Uterus (tissue), 4 donors: Measurements from ENCODE around the gene ORM1. TPM values are rescaled to one million over a fixed set of nuclear protein-coding genes. Genes with fewer than 3 reads are reported as not detected.

Experiments
- DNase-seq, 2 donors: peaks; one replicate each; pipeline ENCODE4 v3.0.0-alpha.2; 2019 to 2020
- H3K27ac ChIP-seq, 2 donors: fragments of 200-600 bp; sonication (generic); 1 replicate in 1 of 2; 2 replicates in 1 of 2; pipeline ENCODE4 v1.5.1; 2016 to 2018
- H3K27me3 ChIP-seq, 2 donors: fragments of 200-600 bp; sonication (generic); one replicate each; pipeline ENCODE4 v1.5.1; 2018 to 2019; ENCODE audit warnings: control low read depth in 1 of 2
- H3K36me3 ChIP-seq, 2 donors: fragments of 200-600 bp; sonication (generic); one replicate each; pipeline ENCODE4 v1.5.1; 2019; ENCODE audit warnings: control low read depth in 1 of 2
- H3K4me1 ChIP-seq, 2 donors: fragments of 200-600 bp; sonication (generic); one replicate each; pipeline ENCODE4 v1.5.1; 2018 to 2019; ENCODE audit warnings: control low read depth in 1 of 2
- H3K4me3 ChIP-seq, 2 donors: fragments of 200-600 bp; sonication (generic); 1 replicate in 1 of 2; 2 replicates in 1 of 2; pipeline ENCODE4 v1.5.1; 2018 to 2019; ENCODE audit warnings: mild to moderate bottlenecking in 1 of 2
- H3K9me3 ChIP-seq, 2 donors: fragments of 200-600 bp; sonication (generic); one replicate each; pipeline ENCODE4 v1.5.1; 2019; ENCODE audit warnings: control low read depth in 1 of 2
- CTCF ChIP-seq, 4 experiments: fragments of 200-600 bp in 2 of 4; fragments of 450-650 bp in 2 of 4; sonication (generic) in 2 of 4; IDR thresholded peaks; one replicate each; pipeline ENCODE4 v1.5.1; 2016 to 2019; ENCODE audit warnings: antibody characterized with exemption in 4 of 4, mild to moderate bottlenecking in 2 of 4, moderate library complexity in 1 of 4
- POLR2A ChIP-seq, 2 donors: fragments of 450-650 bp; IDR thresholded peaks; one replicate each; pipeline ENCODE4 v1.6.1; 2016; ENCODE audit warnings: antibody characterized with exemption in 2 of 2, mild to moderate bottlenecking in 1 of 2, moderate library complexity in 1 of 2
- intact Hi-C: fragments of 100-400 bp; cut with DNase I; formaldehyde crosslinking; loops from one replicate; pipeline ENCODE4 v1.15.1; 2023; ENCODE audit warnings: low total_unique reads
- total RNA-seq, 4 donors: library from RNA; depleted of rRNA in 3 of 4; stranded (reverse); fragments of >200 nt in 3 of 4; gene quantifications; one replicate each; pipeline versions ENCODE4 v1.1.0 to v1.2.4, GENCODE V29; 2014 to 2023
- donor health status: DM: yes; HTN: yes; CAD: no.

Gene ORM1
- total RNA-seq, 4 donors from 2014 or later, result 1.9 to 2.4 TPM; not detected in 2

DNA sequence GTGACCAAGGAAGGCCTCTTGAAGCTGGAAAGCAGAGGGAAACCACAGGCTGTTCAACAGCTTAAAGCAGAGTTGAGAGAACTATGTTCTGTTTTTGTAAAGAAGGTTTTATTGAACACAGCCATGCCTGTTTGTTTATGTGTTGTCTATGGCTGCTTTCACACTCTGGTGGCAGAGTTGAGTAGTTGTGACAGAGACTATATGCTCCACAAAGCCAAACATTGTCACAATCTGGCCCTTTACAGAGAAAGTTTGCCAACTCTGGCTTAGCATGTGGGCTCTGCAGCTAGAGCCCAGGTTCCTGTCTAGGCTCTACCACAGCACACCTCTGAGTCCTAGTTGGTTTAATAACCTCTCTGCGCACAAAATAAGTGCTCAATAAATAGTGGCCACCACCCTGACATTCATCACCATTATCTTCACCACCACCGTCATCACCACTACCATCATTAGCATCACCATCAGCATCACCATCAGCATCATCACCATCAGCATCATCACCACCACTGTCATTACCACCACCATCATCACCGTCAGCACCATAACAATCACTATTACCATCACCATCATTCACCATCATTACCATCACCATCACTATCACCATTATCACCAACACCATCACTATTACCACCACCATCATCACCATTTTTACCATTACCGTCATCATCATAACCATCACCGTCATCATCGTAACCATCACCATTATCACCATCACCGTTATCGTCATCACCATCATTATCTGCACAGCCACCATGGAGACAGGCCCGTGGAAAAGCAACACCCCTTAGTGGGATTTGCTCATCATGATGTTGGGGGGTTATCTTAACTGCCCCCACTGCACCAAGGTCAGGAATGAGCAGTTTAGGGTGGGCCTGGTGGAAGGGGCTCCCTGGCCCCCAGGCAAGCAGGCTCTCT, 46.6 kb downstream of the ORM1 start:
- no peak overlapping the region for H3K4me3 ChIP-seq
- DNase-seq, result no peak
- H3K36me3 ChIP-seq, result no peaks in the 10 kb centered on the region
- H3K9me3 ChIP-seq, result no peaks in the 10 kb centered on the region
- H3K27me3 ChIP-seq, result no peaks in the 10 kb centered on the region
- peaks cover 5 to 23% of the 10 kb centered on the region in 2 donors for H3K4me1 ChIP-seq
- TF ChIP-seq CTCF (IDR thresholded peaks at IDR 0.05), result no peak
- TF ChIP-seq POLR2A (IDR thresholded peaks at IDR 0.05), result no peak
- intact Hi-C loops, result no loop called here
- H3K27ac ChIP-seq, result peak overlapping the region; percentile 79 to 80

DNA sequence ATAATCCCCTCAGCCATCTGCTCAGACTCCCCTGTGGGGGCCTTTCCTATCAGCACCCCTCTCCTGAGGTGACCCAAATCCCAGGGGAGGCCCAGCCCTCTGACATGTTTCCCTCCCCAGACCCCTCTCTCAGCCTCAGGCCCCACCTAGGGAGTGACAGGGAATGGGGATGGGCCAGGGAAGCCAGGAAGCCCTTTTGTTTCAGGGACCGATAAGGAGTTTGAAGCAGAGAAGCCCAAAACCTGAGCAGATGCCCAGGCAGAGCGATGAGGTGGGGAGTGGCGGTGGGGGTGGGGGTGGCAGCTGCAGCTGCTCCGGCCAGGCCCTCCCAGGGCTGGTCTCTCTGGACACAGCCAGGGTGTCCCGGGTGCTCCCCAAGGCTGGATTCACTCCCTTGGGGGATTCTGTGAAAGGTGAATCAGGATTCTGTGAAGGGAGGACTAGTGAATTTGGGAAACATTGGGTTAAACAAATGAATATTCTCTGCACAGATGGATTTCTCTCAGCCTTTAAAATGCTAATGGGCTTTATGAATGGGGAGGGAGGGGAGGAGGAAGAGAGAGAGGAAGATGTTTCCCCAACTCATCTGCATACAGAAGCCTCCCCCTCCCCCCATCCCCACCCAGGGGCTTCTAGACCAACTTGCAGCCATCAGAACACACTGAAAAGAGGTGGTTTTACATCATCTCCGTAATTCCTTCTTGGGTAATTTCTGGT, 47.5 kb downstream of the ORM1 start:
- intact Hi-C loops, result no loop called here
- no peak for DNase-seq
- no peaks in the 10 kb centered on the region for H3K27me3 ChIP-seq
- H3K4me1 ChIP-seq, result peaks cover 5 to 23% of the 10 kb centered on the region in 2 donors
- TF ChIP-seq POLR2A (IDR thresholded peaks at IDR 0.05), result no peak
- no peak for TF ChIP-seq CTCF (IDR thresholded peaks at IDR 0.05)
- H3K36me3 ChIP-seq, result no peaks in the 10 kb centered on the region
- H3K9me3 ChIP-seq, result no peaks in the 10 kb centered on the region
- H3K27ac ChIP-seq, result peak overlapping the region; percentile 79 to 80
- no peak overlapping the region for H3K4me3 ChIP-seq

DNA sequence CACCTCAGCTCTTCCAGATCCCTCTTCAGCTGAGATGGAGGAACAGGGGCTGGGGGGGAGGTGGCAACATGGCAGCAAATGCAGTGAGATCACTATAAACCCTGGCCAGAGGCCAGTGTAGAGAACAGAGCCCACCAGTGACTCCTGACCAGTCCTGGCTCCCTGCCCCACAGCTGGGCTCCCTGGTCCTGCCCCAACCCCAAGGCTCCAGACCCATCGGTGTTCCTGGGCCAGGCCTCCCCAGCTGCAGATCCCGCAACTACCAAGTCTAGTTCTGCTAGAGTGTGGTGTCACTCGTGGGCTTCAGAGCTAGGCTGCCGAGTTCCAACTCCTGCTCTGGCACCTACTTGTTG, 48.0 kb downstream of the ORM1 start:
- intact Hi-C loops, result no loop called here
- Histone ChIP-seq H3K36me3 (no peaks in the 10 kb centered on the region), H3K27me3 (no peaks in the 10 kb centered on the region), H3K27ac (peak overlapping the region; percentile 79 to 80), H3K4me3 (no peak overlapping the region), H3K9me3 (no peaks in the 10 kb centered on the region), H3K4me1 (peaks cover 5 to 23% of the 10 kb centered on the region in 2 donors)
- TF ChIP-seq POLR2A (IDR thresholded peaks at IDR 0.05) (no peak), CTCF (IDR thresholded peaks at IDR 0.05) (no peak)
- no peak for DNase-seq

GRCh38 chr9:114371343-114371944, 48.5 kb downstream of the ORM1 start:
- DNase-seq, result no peak
- intact Hi-C loops, result no loop called here
- Histone ChIP-seq H3K9me3 (no peaks in the 10 kb centered on the region), H3K27me3 (no peaks in the 10 kb centered on the region), H3K4me3 (no peak overlapping the region), H3K4me1 (peaks cover 5 to 23% of the 10 kb centered on the region in 2 donors), H3K27ac (peak overlapping the region; percentile 79 to 80), H3K36me3 (no peaks in the 10 kb centered on the region)
- TF ChIP-seq CTCF (IDR thresholded peaks at IDR 0.05), result no peak
- TF ChIP-seq POLR2A (IDR thresholded peaks at IDR 0.05), result no peak
